Testis (tissue), 2 donors: ENCODE data around the gene SLC18A2.

Source experiments
- POLR2A ChIP-seq: fragments of 450-650 bp; IDR thresholded peaks from one replicate; pipeline ENCODE4 v1.6.1; 2017; ENCODE audit warnings: antibody characterized with exemption, mild to moderate bottlenecking, moderate library complexity
- TF ChIP-seq, protein P1 (sequence below), 3 experiments: fragments of 450-650 bp in 2 of 3; fragments of 200-600 bp in 1 of 3; sonication (generic) in 1 of 3; IDR thresholded peaks; one replicate each; pipeline ENCODE4 v1.5.1; 2016 to 2019; ENCODE audit warnings: antibody characterized with exemption in 3 of 3, mild to moderate bottlenecking in 2 of 3, moderate library complexity in 1 of 3

DNA sequence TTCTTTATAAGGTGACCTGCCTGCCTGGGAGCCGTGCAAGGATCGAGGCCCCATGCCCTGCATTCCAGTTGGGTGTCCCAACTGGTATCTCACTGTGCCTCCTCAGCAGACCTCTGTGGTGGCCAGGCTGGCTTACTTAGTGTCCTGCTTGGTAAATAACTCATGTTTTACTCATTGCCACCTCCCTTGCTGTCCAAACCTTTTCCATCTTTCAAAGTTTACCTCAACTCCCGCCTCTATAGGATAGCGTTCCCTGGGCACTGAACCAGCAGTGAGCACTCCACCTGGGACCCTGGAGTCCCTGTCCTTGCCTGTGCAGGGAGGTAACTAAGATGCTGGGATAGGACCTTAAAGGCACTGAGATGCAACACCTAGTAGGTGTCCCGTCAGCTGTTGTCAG, 33.6 kb downstream of the SLC18A2 start:
- TF ChIP-seq, protein P1, sequence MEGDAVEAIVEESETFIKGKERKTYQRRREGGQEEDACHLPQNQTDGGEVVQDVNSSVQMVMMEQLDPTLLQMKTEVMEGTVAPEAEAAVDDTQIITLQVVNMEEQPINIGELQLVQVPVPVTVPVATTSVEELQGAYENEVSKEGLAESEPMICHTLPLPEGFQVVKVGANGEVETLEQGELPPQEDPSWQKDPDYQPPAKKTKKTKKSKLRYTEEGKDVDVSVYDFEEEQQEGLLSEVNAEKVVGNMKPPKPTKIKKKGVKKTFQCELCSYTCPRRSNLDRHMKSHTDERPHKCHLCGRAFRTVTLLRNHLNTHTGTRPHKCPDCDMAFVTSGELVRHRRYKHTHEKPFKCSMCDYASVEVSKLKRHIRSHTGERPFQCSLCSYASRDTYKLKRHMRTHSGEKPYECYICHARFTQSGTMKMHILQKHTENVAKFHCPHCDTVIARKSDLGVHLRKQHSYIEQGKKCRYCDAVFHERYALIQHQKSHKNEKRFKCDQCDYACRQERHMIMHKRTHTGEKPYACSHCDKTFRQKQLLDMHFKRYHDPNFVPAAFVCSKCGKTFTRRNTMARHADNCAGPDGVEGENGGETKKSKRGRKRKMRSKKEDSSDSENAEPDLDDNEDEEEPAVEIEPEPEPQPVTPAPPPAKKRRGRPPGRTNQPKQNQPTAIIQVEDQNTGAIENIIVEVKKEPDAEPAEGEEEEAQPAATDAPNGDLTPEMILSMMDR (IDR thresholded peaks at IDR 0.05), result no peak
- no peak for TF ChIP-seq POLR2A
